ENCODE measurements around the gene LRRC4C.

The LRRC4C gene

DNA sequence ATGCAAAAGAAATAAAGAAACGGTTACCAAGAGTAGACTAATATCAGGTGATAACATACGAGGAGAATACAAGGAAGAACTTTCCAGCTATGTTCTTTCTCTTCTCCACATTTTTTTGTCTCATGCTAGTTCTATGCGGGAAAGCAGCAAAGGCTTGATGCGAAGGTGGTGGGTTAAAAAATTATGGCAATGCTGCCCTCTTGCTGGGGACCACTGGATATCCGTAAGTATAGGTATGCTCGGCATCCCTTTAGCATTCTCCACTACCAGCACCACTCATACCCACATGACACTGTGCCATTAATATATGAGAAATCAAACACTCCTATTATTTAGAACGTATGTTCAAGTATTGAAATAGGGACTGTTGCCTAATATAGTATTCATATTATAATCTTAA, 776.4 kb downstream of the LRRC4C start:
- H3K27me3 ChIP-seq (ENCODE audit: insufficient read depth, low read length) = no peaks in the 10 kb centered on the region
- H3K36me3 ChIP-seq (ENCODE audit: insufficient read depth, low read length) = no peaks in the 10 kb centered on the region
- no peak overlapping the region for H3K4me3 ChIP-seq (ENCODE audit: low read depth, low read length, poor library complexity, severe bottlenecking)
- no peak overlapping the region for H2AFZ ChIP-seq (ENCODE audit: low read length)
- no peak overlapping the region for H3K27ac ChIP-seq (ENCODE audit: low read depth, low read length, poor library complexity, severe bottlenecking)
- no peak overlapping the region for H3K4me2 ChIP-seq (ENCODE audit: low read length)
- H3K9ac ChIP-seq (ENCODE audit: low read length) = no peak overlapping the region
- TF ChIP-seq, protein P1, sequence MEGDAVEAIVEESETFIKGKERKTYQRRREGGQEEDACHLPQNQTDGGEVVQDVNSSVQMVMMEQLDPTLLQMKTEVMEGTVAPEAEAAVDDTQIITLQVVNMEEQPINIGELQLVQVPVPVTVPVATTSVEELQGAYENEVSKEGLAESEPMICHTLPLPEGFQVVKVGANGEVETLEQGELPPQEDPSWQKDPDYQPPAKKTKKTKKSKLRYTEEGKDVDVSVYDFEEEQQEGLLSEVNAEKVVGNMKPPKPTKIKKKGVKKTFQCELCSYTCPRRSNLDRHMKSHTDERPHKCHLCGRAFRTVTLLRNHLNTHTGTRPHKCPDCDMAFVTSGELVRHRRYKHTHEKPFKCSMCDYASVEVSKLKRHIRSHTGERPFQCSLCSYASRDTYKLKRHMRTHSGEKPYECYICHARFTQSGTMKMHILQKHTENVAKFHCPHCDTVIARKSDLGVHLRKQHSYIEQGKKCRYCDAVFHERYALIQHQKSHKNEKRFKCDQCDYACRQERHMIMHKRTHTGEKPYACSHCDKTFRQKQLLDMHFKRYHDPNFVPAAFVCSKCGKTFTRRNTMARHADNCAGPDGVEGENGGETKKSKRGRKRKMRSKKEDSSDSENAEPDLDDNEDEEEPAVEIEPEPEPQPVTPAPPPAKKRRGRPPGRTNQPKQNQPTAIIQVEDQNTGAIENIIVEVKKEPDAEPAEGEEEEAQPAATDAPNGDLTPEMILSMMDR (IDR thresholded peaks at IDR 0.05; ENCODE audit: low read length) = no peak
- TF ChIP-seq EZH2 (IDR thresholded peaks at IDR 0.05; ENCODE audit: borderline replicate concordance, low read length) = no peak
- no peaks in the 10 kb centered on the region for H3K79me2 ChIP-seq (ENCODE audit: insufficient read depth, low read length)
- no peaks in the 10 kb centered on the region for H3F3A ChIP-seq (ENCODE audit: insufficient read depth, low read length)
- no peaks in the 10 kb centered on the region for H3K9me2 ChIP-seq (ENCODE audit: low read depth, low read length)
- no peaks in the 10 kb centered on the region for H3K9me3 ChIP-seq (ENCODE audit: low read length)
- H4K20me1 ChIP-seq (ENCODE audit: insufficient read depth, low read length) = no peaks in the 10 kb centered on the region
- H3K4me1 ChIP-seq (ENCODE audit: insufficient read depth, low read length, severe bottlenecking) = no peaks in the 10 kb centered on the region

DNA sequence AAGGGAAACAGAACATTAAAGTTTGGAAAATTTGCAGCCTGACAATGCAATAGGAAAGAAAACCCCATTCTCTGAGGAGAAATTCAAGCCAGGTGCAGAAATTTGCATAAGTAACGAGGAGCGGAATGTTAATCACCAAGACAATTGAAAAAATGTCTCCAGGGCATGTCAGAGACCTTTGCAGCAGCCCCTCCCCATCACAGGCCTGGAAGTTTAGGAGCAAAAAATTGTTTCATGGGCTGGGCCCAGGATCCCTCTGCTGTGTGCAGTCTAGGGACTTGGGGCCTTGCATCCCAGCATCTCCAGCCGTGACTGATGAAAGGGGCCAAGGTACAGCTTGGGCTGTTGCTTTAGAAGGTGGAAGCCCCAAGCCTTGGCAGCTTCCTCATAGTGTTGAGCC, 780.2 kb downstream of the LRRC4C start:
- Histone ChIP-seq H3K9me2 (ENCODE audit: low read depth, low read length) (no peaks in the 10 kb centered on the region), H3K9ac (ENCODE audit: low read length) (no peak overlapping the region), H3K4me3 (ENCODE audit: low read depth, low read length, poor library complexity, severe bottlenecking) (no peak overlapping the region), H3F3A (ENCODE audit: insufficient read depth, low read length) (no peaks in the 10 kb centered on the region), H3K27ac (ENCODE audit: low read depth, low read length, poor library complexity, severe bottlenecking) (no peak overlapping the region), H3K4me2 (ENCODE audit: low read length) (no peak overlapping the region), H2AFZ (ENCODE audit: low read length) (no peak overlapping the region), H3K4me1 (ENCODE audit: insufficient read depth, low read length, severe bottlenecking) (no peaks in the 10 kb centered on the region), H3K9me3 (ENCODE audit: low read length) (no peaks in the 10 kb centered on the region), H4K20me1 (ENCODE audit: insufficient read depth, low read length) (no peaks in the 10 kb centered on the region), H3K27me3 (ENCODE audit: insufficient read depth, low read length) (no peaks in the 10 kb centered on the region), H3K36me3 (ENCODE audit: insufficient read depth, low read length) (no peaks in the 10 kb centered on the region), H3K79me2 (ENCODE audit: insufficient read depth, low read length) (no peaks in the 10 kb centered on the region)
- TF ChIP-seq, protein P1 (IDR thresholded peaks at IDR 0.05; ENCODE audit: low read length) = no peak
- no peak for TF ChIP-seq EZH2 (IDR thresholded peaks at IDR 0.05; ENCODE audit: borderline replicate concordance, low read length)

DNA sequence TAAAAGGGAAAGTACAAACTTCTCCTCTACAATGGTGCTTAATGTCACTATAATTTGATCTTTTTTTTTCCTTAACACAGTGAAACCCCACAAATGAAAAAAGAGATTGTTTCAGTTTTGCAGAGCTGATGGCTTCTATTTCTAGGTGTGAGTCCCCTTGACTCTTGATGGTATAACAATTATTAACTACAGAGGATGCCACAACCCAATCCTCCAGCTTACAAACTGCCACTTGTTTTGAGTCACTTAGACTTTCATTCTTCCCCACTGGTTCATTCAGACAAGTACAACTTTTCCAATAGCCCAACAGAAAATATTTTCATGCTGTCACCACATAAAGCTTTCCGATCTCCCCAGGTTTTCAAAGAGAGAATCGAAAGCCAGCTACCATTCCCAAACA, 812.2 kb downstream of the LRRC4C start:
- Histone ChIP-seq H3K4me2 (ENCODE audit: low read length) (no peak overlapping the region), H2AFZ (ENCODE audit: low read length) (no peak overlapping the region), H3K79me2 (ENCODE audit: insufficient read depth, low read length) (no peaks in the 10 kb centered on the region), H3K9me3 (ENCODE audit: low read length) (no peaks in the 10 kb centered on the region), H3K4me3 (ENCODE audit: low read depth, low read length, poor library complexity, severe bottlenecking) (no peak overlapping the region), H3K27me3 (ENCODE audit: insufficient read depth, low read length) (no peaks in the 10 kb centered on the region), H3K4me1 (ENCODE audit: insufficient read depth, low read length, severe bottlenecking) (no peaks in the 10 kb centered on the region), H3K36me3 (ENCODE audit: insufficient read depth, low read length) (no peaks in the 10 kb centered on the region), H3F3A (ENCODE audit: insufficient read depth, low read length) (no peaks in the 10 kb centered on the region), H3K9ac (ENCODE audit: low read length) (no peak overlapping the region), H3K27ac (ENCODE audit: low read depth, low read length, poor library complexity, severe bottlenecking) (no peak overlapping the region), H4K20me1 (ENCODE audit: insufficient read depth, low read length) (no peaks in the 10 kb centered on the region), H3K9me2 (ENCODE audit: low read depth, low read length) (no peaks in the 10 kb centered on the region)
- TF ChIP-seq, protein P1 (IDR thresholded peaks at IDR 0.05; ENCODE audit: low read length) = no peak
- TF ChIP-seq EZH2 (IDR thresholded peaks at IDR 0.05; ENCODE audit: borderline replicate concordance, low read length) = no peak

All from OCI-LY1 (cell line).